GM12878 (cell line): Measurements from ENCODE around the gene MED6.

Experiments used
- EP300 ChIP-seq, 2 experiments: fragments of 150-350 bp in 1 of 2; IDR thresholded peaks; 2 replicates each; pipeline ENCODE4 v1.6.1; 2011 to 2012; ENCODE audit warnings: low read depth in 2 of 2, low read length in 2 of 2, borderline replicate concordance in 1 of 2, improper control_type of control experiment in 1 of 2, inconsistent platforms in 1 of 2; ENCODE audit not compliant: control insufficient read depth in 1 of 2
- TF ChIP-seq, protein P1 (sequence below): IDR thresholded peaks from 2 replicates; pipeline ENCODE4 v1.6.1; 2012; ENCODE audit warnings: low read depth, low read length, improper control_type of control experiment
- TF ChIP-seq, protein P2 (sequence below), 3 experiments: IDR thresholded peaks in 2 of 3; conservative IDR thresholded peaks in 1 of 3; 2 replicates each; pipeline ENCODE4 v1.5.1; 2011; ENCODE audit warnings: low read depth in 3 of 3, low read length in 3 of 3, mild to moderate bottlenecking in 3 of 3, control low read depth in 2 of 3, moderate library complexity in 2 of 3, inconsistent platforms in 1 of 3, mixed read lengths in 1 of 3; ENCODE audit not compliant: control insufficient read depth in 2 of 3, insufficient read depth in 1 of 3; ENCODE audit errors: extremely low read depth in 1 of 3

DNA sequence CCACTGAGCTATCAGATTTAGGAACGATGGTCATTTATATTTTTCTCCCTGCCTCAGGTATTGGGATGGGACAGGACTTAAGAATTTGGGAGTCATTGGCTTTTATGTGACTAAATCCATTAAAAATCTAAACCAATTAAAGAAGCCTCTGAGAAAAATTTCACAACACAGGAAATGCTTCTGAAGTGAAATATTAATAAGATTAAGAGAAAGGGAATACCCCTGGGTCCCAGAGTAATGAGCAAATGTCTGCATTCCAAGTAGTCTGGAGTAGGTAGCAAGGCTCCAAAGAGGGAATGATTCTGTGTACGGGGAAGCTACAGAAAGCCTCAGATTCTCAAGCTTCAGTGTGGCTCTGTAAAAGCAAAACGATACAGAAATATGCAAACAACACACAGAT lies 707 bp upstream of the MED6 start:
- TF ChIP-seq, protein P1, sequence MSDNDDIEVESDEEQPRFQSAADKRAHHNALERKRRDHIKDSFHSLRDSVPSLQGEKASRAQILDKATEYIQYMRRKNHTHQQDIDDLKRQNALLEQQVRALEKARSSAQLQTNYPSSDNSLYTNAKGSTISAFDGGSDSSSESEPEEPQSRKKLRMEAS = no peak
- TF ChIP-seq EP300 (IDR thresholded peaks at IDR 0.05; ENCODE audit: borderline replicate concordance in 1 of 2, control insufficient read depth in 1 of 2, low read depth in 2 of 2, low read length in 2 of 2) = no peak
- TF ChIP-seq, protein P2, sequence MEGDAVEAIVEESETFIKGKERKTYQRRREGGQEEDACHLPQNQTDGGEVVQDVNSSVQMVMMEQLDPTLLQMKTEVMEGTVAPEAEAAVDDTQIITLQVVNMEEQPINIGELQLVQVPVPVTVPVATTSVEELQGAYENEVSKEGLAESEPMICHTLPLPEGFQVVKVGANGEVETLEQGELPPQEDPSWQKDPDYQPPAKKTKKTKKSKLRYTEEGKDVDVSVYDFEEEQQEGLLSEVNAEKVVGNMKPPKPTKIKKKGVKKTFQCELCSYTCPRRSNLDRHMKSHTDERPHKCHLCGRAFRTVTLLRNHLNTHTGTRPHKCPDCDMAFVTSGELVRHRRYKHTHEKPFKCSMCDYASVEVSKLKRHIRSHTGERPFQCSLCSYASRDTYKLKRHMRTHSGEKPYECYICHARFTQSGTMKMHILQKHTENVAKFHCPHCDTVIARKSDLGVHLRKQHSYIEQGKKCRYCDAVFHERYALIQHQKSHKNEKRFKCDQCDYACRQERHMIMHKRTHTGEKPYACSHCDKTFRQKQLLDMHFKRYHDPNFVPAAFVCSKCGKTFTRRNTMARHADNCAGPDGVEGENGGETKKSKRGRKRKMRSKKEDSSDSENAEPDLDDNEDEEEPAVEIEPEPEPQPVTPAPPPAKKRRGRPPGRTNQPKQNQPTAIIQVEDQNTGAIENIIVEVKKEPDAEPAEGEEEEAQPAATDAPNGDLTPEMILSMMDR (IDR thresholded peaks at IDR 0.05 in 2 of 3, conservative IDR thresholded peaks at IDR 0.05 in 1 of 3; ENCODE audit: control insufficient read depth in 2 of 3, extremely low read depth in 1 of 3, insufficient read depth in 1 of 3, low read depth in 3 of 3, low read length in 3 of 3) = no peak
